ENCODE results near the gene TMEM132A. TPM values are rescaled to one million over a fixed set of nuclear protein-coding genes. Genes with fewer than 3 reads are reported as not detected.

The TMEM132A gene
- total RNA-seq, 2 donors from 2014 or later, result 12.3 to 20.7 TPM

GRCh38 chr11:60935676-60936442 is 11.6 kb downstream of the TMEM132A start:
- Histone ChIP-seq H3K27me3 (no peaks in the 10 kb centered on the region), H3K27ac (no peak overlapping the region), H3K4me3 (no peak overlapping the region), H3K36me3 (no peaks in the 10 kb centered on the region), H3K9me3 (no peaks in the 10 kb centered on the region), H3K4me1 (no peaks in the 10 kb centered on the region), H3K9ac (ENCODE audit: low read depth in 2 of 2, low read length in 2 of 2) (no peak overlapping the region)
- intact Hi-C loops (cut with DNase I), result no loop called here
- no peak for DNase-seq
- no peak for TF ChIP-seq CTCF (IDR thresholded peaks at IDR 0.05)

- Histone ChIP-seq H3K4me3 (no peak overlapping the region), H3K4me1 (no peaks in the 10 kb centered on the region), H3K27ac (no peak overlapping the region), H3K36me3 (no peaks in the 10 kb centered on the region), H3K9ac (ENCODE audit: low read depth in 2 of 2, low read length in 2 of 2) (no peak overlapping the region), H3K27me3 (no peaks in the 10 kb centered on the region), H3K9me3 (no peaks in the 10 kb centered on the region)
- no peak for TF ChIP-seq CTCF (IDR thresholded peaks at IDR 0.05)
- intact Hi-C loops (cut with DNase I), result no loop called here
- DNase-seq, result no peak
These were observed 12.3 kb downstream of the TMEM132A start for GRCh38 chr11:60936467-60937143.

- no peak for DNase-seq
- H3K4me1 ChIP-seq, result no peaks in the 10 kb centered on the region
- no peak overlapping the region for H3K9ac ChIP-seq (ENCODE audit: low read depth in 2 of 2, low read length in 2 of 2)
- no peaks in the 10 kb centered on the region for H3K27me3 ChIP-seq
- no peak for TF ChIP-seq CTCF (IDR thresholded peaks at IDR 0.05)
- H3K4me3 ChIP-seq, result no peak overlapping the region
- no peaks in the 10 kb centered on the region for H3K36me3 ChIP-seq
- H3K9me3 ChIP-seq, result no peaks in the 10 kb centered on the region
- no peak overlapping the region for H3K27ac ChIP-seq
- intact Hi-C loops (cut with DNase I), result no loop called here
These were observed 12.9 kb downstream of the TMEM132A start for GRCh38 chr11:60937144-60937527.

GRCh38 chr11:60937811-60938210 is 13.6 kb downstream of the TMEM132A start:
- Histone ChIP-seq H3K27me3 (no peaks in the 10 kb centered on the region), H3K9me3 (no peaks in the 10 kb centered on the region), H3K36me3 (no peaks in the 10 kb centered on the region), H3K27ac (no peak overlapping the region), H3K4me3 (no peak overlapping the region), H3K9ac (ENCODE audit: low read depth in 2 of 2, low read length in 2 of 2) (no peak overlapping the region), H3K4me1 (no peaks in the 10 kb centered on the region)
- no peak for TF ChIP-seq CTCF (IDR thresholded peaks at IDR 0.05)
- no peak for DNase-seq
- intact Hi-C loops (cut with DNase I), result no loop called here

GRCh38 chr11:60938500-60938899 is 14.2 kb downstream of the TMEM132A start:
- no peak for TF ChIP-seq CTCF (IDR thresholded peaks at IDR 0.05)
- Histone ChIP-seq H3K27ac (no peak overlapping the region), H3K4me3 (no peak overlapping the region), H3K9me3 (no peaks in the 10 kb centered on the region), H3K36me3 (no peaks in the 10 kb centered on the region), H3K4me1 (no peaks in the 10 kb centered on the region), H3K9ac (ENCODE audit: low read depth in 2 of 2, low read length in 2 of 2) (no peak overlapping the region), H3K27me3 (no peaks in the 10 kb centered on the region)
- no peak for DNase-seq
- intact Hi-C loops (cut with DNase I), result no loop called here

Measured in colonic mucosa (tissue), 4 donors.